ENCODE measurements around the gene LYL1. TPM values are rescaled to one million over a fixed set of nuclear protein-coding genes. Genes with fewer than 3 reads are reported as not detected.
A peak's percentile ranks its signal among the peaks of the same experiment; 100 is the strongest.

LYL1 gene
- total and polyA plus RNA-seq, 2 of the 13 experiments (the other 11 are each of a cell fraction or from before 2014, with no cell fraction given) = 0.75 to 0.92 TPM

- WGBS (ENCODE audit: low lambda C conversion rate) = 100% methylated on average over 2 of the region's 2 CpGs
- ATAC-seq (no peak), DNase-seq (ENCODE audit: low spot score) (no peak), FAIRE-seq (no peak)
- TF ChIP-seq ZNF430 (CRISPR knock-in tag; IDR thresholded peaks at IDR 0.05) (no peak), ZNF891 (CRISPR knock-in tag; IDR thresholded peaks at IDR 0.05) (no peak), ATF1 (CRISPR knock-in tag; IDR thresholded peaks at IDR 0.05) (no peak), HOXA3 (CRISPR knock-in tag; IDR thresholded peaks at IDR 0.05) (no peak), HCFC1 (IDR thresholded peaks at IDR 0.05; ENCODE audit: low read depth, low read length) (no peak), ZNF616 (CRISPR knock-in tag; IDR thresholded peaks at IDR 0.05; ENCODE audit: low read depth) (no peak)
- peaks cover 19% of the 10 kb centered on the region for H3K4me1 ChIP-seq (ENCODE audit: insufficient read depth, low read length)
- H3K36me3 ChIP-seq (replicated peaks in 1 of 2; ENCODE audit: control insufficient read depth in 1 of 2, insufficient read depth in 2 of 2, low read length in 2 of 2) = peaks cover 5 to 28% of the 10 kb centered on the region in 2 experiments; a peak in 4 of 5 replicates
- H3K79me2 ChIP-seq (ENCODE audit: insufficient read depth, low read length) = no peaks in the 10 kb centered on the region
- no peak overlapping the region for H3K4me3 ChIP-seq (replicated peaks in 1 of 3; ENCODE audit: insufficient read depth in 1 of 3, low read depth in 2 of 3, low read length in 3 of 3)
- H3K27me3 ChIP-seq (ENCODE audit: control insufficient read depth in 1 of 2, insufficient read depth in 2 of 2, low read length in 2 of 2) = no peaks in the 10 kb centered on the region
- TSS peak; percentile 11 for BruUV-seq (replicated peaks)
- H4K20me1 ChIP-seq (ENCODE audit: insufficient read depth, low read length) = no peaks in the 10 kb centered on the region
- no peak overlapping the region for H3K4me2 ChIP-seq (ENCODE audit: low read depth, low read length)
- ChIA-PET CTCF (ENCODE audit: low intra/inter-chr PET ratio, low total read pairs) (no interaction called here), POLR2A (no interaction called here)
- no peak overlapping the region for H2AFZ ChIP-seq (ENCODE audit: low read length)
- no peak overlapping the region for H3K27ac ChIP-seq (ENCODE audit: extremely low read length, insufficient read depth, low read length)
- H3K9ac ChIP-seq (ENCODE audit: insufficient read depth, low read depth, low read length) = no peak overlapping the region
- in situ Hi-C loops (cut with HindIII; ENCODE audit: extremely low pct_ligation_motif_present, low pct_unique_long_range_greater_than_20kb) (no loop called here), intact Hi-C loops (cut with micrococcal nuclease; ENCODE audit: unreplicated experiment) (no loop called here)
- no peaks in the 10 kb centered on the region for H3K9me3 ChIP-seq (ENCODE audit: low read length)
Observed at GRCh38 chr19:13086341-13086740, 16.3 kb downstream of the LYL1 start.

GRCh38 chr19:13085666-13086065, 17.0 kb downstream of the LYL1 start:
- Histone ChIP-seq H4K20me1 (ENCODE audit: insufficient read depth, low read length) (no peaks in the 10 kb centered on the region), H3K27ac (ENCODE audit: extremely low read length, insufficient read depth, low read length) (no peak overlapping the region), H3K4me3 (replicated peaks in 1 of 3; ENCODE audit: insufficient read depth in 1 of 3, low read depth in 2 of 3, low read length in 3 of 3) (no peak overlapping the region), H3K27me3 (ENCODE audit: control insufficient read depth in 1 of 2, insufficient read depth in 2 of 2, low read length in 2 of 2) (no peaks in the 10 kb centered on the region), H3K9ac (ENCODE audit: insufficient read depth, low read depth, low read length) (no peak overlapping the region), H3K79me2 (ENCODE audit: insufficient read depth, low read length) (no peaks in the 10 kb centered on the region), H2AFZ (ENCODE audit: low read length) (no peak overlapping the region), H3K9me3 (ENCODE audit: low read length) (no peaks in the 10 kb centered on the region), H3K4me2 (ENCODE audit: low read depth, low read length) (no peak overlapping the region), H3K4me1 (ENCODE audit: insufficient read depth, low read length) (peaks cover 13% of the 10 kb centered on the region), H3K36me3 (replicated peaks in 1 of 2; ENCODE audit: control insufficient read depth in 1 of 2, insufficient read depth in 2 of 2, low read length in 2 of 2) (peaks cover 5 to 28% of the 10 kb centered on the region in 2 experiments; a peak in 4 of 5 replicates)
- intact Hi-C loops (cut with micrococcal nuclease; ENCODE audit: unreplicated experiment) = no loop called here
- no peak for DNase-seq (ENCODE audit: low spot score)
- WGBS (ENCODE audit: low lambda C conversion rate) = 81% methylated on average over 7 of the region's 7 CpGs
- ChIA-PET POLR2A (interaction anchor here (0.7 kb wide), 1 partner anchor 1018 kb away, joined by 3 read pairs; no protein-coding TSS in a partner anchor), CTCF (ENCODE audit: low intra/inter-chr PET ratio, low total read pairs) (no interaction called here)
- ATAC-seq = no peak
- no TSS peak for BruUV-seq (replicated peaks)
- in situ Hi-C loops (cut with HindIII; ENCODE audit: extremely low pct_ligation_motif_present, low pct_unique_long_range_greater_than_20kb) = no loop called here
- no peak for FAIRE-seq
- TF ChIP-seq ZIK1 (CRISPR knock-in tag; IDR thresholded peaks at IDR 0.05; ENCODE audit: borderline replicate concordance, low read depth) = no peak
- TF ChIP-seq ZNF766 (CRISPR knock-in tag; IDR thresholded peaks at IDR 0.05; ENCODE audit: borderline replicate concordance) = no peak
